ENCODE results near the gene IMMP2L. TPM values are rescaled to one million over a fixed set of nuclear protein-coding genes. Genes with fewer than 3 reads are reported as not detected.

IMMP2L gene
- total and polyA plus RNA-seq, 4 donors = 9.2 to 34.7 (median 11.1) TPM

DNA sequence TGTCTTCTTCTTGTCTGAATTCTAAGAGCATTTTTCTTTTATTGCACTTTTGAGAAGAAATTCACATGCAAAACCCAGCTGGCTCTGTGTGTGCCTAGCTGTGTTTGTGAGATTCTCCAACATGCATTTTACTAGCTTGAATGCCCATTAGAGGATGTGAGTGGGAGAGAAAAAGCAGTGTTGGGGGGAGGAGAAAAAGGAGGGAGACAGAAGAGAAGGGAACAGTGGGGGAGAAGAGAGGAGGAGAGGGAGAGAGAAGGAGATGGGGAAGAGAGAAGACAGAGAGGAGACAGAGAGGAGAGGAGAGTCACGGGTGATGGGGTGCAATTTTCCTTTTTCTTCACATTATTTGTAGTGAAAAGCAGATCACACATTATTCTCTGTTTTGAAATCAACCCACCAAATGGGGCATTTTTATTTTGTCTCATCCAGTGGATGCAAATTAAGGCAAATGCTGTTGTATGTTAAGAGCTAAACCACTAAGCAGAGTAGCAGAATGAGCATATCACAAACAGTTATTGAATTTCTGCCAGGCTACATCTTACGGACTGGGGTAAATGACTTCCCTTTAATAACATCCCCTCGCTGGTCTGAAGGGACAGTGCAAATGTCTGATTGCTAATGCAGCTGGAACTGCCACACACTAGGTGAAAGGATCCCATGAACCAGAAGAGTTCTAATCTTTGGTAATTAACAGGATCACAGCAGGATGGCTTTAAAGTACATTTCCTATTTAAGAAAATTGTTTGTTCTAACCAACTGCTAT is 470.5 kb downstream of the IMMP2L start:
- Histone ChIP-seq H3K9ac (ENCODE audit: insufficient read depth in 1 of 2, low read length in 2 of 2) (peak overlapping the region; percentile 42 to 75), H3K4me1 (ENCODE audit: control insufficient read depth in 5 of 5, insufficient read depth in 5 of 5, low read length in 5 of 5) (peaks cover 0 to 26% (median 8%) of the 10 kb centered on the region in 5 donors), H3K36me3 (ENCODE audit: control insufficient read depth in 4 of 4, insufficient read depth in 4 of 4, low read length in 4 of 4) (no peaks in the 10 kb centered on the region), H3K27ac (ENCODE audit: low read depth in 1 of 2, low read length in 1 of 2) (peak overlapping the region in 1 of 2 donors; percentile 10), H3K4me3 (no peak overlapping the region), H3K27me3 (ENCODE audit: control insufficient read depth in 3 of 3, insufficient read depth in 3 of 3, low read length in 2 of 3) (no peaks in the 10 kb centered on the region), H3K9me3 (ENCODE audit: control insufficient read depth in 4 of 4, insufficient read depth in 3 of 4, low read length in 3 of 4) (no peaks in the 10 kb centered on the region)
- TF ChIP-seq, protein P1, sequence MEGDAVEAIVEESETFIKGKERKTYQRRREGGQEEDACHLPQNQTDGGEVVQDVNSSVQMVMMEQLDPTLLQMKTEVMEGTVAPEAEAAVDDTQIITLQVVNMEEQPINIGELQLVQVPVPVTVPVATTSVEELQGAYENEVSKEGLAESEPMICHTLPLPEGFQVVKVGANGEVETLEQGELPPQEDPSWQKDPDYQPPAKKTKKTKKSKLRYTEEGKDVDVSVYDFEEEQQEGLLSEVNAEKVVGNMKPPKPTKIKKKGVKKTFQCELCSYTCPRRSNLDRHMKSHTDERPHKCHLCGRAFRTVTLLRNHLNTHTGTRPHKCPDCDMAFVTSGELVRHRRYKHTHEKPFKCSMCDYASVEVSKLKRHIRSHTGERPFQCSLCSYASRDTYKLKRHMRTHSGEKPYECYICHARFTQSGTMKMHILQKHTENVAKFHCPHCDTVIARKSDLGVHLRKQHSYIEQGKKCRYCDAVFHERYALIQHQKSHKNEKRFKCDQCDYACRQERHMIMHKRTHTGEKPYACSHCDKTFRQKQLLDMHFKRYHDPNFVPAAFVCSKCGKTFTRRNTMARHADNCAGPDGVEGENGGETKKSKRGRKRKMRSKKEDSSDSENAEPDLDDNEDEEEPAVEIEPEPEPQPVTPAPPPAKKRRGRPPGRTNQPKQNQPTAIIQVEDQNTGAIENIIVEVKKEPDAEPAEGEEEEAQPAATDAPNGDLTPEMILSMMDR (IDR thresholded peaks at IDR 0.05; ENCODE audit: control extremely low read depth, extremely low read depth) = no peak
- DNase-seq (peak; percentile 23 to 84 (median 83)), ATAC-seq (ENCODE audit: insufficient read depth, low FRiP score) (no peak)
- WGBS, 2 donors = 38% methylated on average over 3 of the region's 3 CpGs

DNA sequence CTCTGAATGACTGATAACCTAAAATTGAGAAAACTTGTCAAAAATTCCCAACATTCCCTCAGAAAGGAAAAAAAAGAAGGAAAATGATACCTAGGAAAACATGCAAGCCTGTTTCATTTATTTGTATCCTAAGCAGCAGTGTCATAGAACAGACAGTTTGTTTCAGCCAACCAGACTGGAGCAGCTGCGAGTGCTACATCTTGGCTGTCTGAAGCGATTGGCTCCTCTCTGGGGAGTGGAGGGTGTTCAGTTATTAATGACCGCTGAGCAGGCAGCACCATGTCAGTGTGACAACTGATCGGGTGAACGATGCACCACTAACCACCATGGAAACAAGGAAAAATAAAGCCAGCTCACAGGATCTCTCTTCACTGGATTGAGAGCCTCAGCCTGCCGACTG is 471.4 kb downstream of the IMMP2L start, which contains the start of gene LRRN3:
Gene LRRN3 (plus strand): TSS at position 282 of the 400 bp plus-strand sequence. CDS start 31,646 bp downstream, outside the sequence.
- peak within 1 kb of the TSS in 1 of 2 donors; percentile 10 for H3K27ac ChIP-seq (ENCODE audit: low read depth in 1 of 2, low read length in 1 of 2)
- ATAC-seq (ENCODE audit: insufficient read depth, low FRiP score) = no peak
- DNase-seq = peak; percentile 77 to 90 (median 83)
- H3K27me3 ChIP-seq (ENCODE audit: control insufficient read depth in 3 of 3, insufficient read depth in 3 of 3, low read length in 2 of 3) = no peaks in the 10 kb centered on the region
- no peaks in the 10 kb centered on the region for H3K9me3 ChIP-seq (ENCODE audit: control insufficient read depth in 4 of 4, insufficient read depth in 3 of 4, low read length in 3 of 4)
- peak within 1 kb of the TSS; percentile 42 to 75 for H3K9ac ChIP-seq (ENCODE audit: insufficient read depth in 1 of 2, low read length in 2 of 2)
- 52 to 67% methylated on average over 6 of the region's 6 CpGs for WGBS, 2 donors
- peaks cover 0 to 26% (median 8%) of the 10 kb centered on the region in 5 donors for H3K4me1 ChIP-seq (ENCODE audit: control insufficient read depth in 5 of 5, insufficient read depth in 5 of 5, low read length in 5 of 5)
- H3K4me3 ChIP-seq = no peak within 1 kb of the TSS
- H3K36me3 ChIP-seq (ENCODE audit: control insufficient read depth in 4 of 4, insufficient read depth in 4 of 4, low read length in 4 of 4) = no peaks in the 10 kb centered on the region
- TF ChIP-seq, protein P1 (IDR thresholded peaks at IDR 0.05; ENCODE audit: control extremely low read depth, extremely low read depth) = no peak

DNA sequence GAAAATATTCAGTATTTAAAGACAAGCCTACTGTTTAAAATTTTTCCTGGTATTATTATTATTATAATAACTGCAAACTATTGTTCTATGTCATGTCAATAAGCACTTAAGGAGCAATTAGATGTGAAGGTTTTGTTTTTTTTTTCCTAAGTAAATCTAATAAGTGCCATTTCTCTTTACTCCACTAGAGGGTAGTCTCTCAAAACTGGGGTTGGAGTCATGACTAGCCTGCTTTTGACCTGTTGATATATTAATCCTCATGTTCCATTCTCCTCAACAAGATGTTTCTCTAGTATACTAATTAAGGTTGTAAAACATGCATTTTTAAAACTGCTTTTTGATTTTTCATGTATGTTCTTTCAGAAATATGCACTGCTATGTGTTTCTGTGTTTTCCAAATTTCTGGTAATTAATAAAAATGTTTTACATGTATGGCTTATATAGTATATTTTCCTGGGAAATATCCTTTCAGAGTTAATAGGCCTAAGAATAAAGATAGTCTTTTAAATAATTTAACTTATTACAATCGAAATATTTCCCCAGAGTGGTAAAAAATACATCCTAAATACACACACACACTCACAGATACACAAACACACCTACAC is 472.4 kb downstream of the IMMP2L start:
- WGBS, 2 donors = 37 to 45% methylated on average over 1 of the region's 1 CpG

More for the DNA sequence above, 472.4 kb downstream of the IMMP2L start:
- Histone ChIP-seq H3K36me3 (ENCODE audit: control insufficient read depth in 4 of 4, insufficient read depth in 4 of 4, low read length in 4 of 4) (no peaks in the 10 kb centered on the region), H3K4me3 (no peak overlapping the region), H3K27ac (ENCODE audit: low read depth in 1 of 2, low read length in 1 of 2) (no peak overlapping the region), H3K9me3 (ENCODE audit: control insufficient read depth in 4 of 4, insufficient read depth in 3 of 4, low read length in 3 of 4) (peaks cover 0 to 3% (median 0%) of the 10 kb centered on the region in 4 donors), H3K27me3 (ENCODE audit: control insufficient read depth in 3 of 3, insufficient read depth in 3 of 3, low read length in 2 of 3) (no peaks in the 10 kb centered on the region), H3K4me1 (ENCODE audit: control insufficient read depth in 5 of 5, insufficient read depth in 5 of 5, low read length in 5 of 5) (peaks cover 0 to 26% (median 8%) of the 10 kb centered on the region in 5 donors), H3K9ac (ENCODE audit: insufficient read depth in 1 of 2, low read length in 2 of 2) (no peak overlapping the region)
- peak; percentile 69 for ATAC-seq (ENCODE audit: insufficient read depth, low FRiP score)
- TF ChIP-seq, protein P1 (IDR thresholded peaks at IDR 0.05; ENCODE audit: control extremely low read depth, extremely low read depth) = peak; percentile 37
- DNase-seq = peak in 2 of 3 donors; percentile 66 to 70

All from lung (tissue), 12 donors.